BE2C (cell line): ENCODE results near the gene SF3B1.

Source experiments
- DNase-seq: peaks from one replicate; pipeline ENCODE4 v3.0.0-alpha.2; 2020
- H3K27me3 ChIP-seq: fragments of 250-450 bp; sonication (Bioruptor Pico); 2 replicates; pipeline ENCODE4 v1.5.1; 2020; ENCODE audit warnings: mild to moderate bottlenecking
- H3K36me3 ChIP-seq: fragments of 250-450 bp; sonication (Bioruptor Pico); 2 replicates; pipeline ENCODE4 v1.5.1; 2020; ENCODE audit warnings: mild to moderate bottlenecking
- H3K4me1 ChIP-seq: fragments of 250-450 bp; sonication (Bioruptor Pico); 2 replicates; pipeline ENCODE4 v1.5.1; 2020
- H3K4me3 ChIP-seq: 2 replicates; pipeline ENCODE4 v1.5.1; 2011; ENCODE audit warnings: low read depth, low read length
- H3K9me3 ChIP-seq: fragments of 250-450 bp; sonication (Bioruptor Pico); 2 replicates; pipeline ENCODE4 v1.5.1; 2020
- CTCF ChIP-seq: IDR thresholded peaks from 2 replicates; pipeline ENCODE4 v1.5.1; 2012; ENCODE audit warnings: mild to moderate bottlenecking, low read depth, low read length

The SF3B1 gene

GRCh38 chr2:197425550-197425949, 9.3 kb downstream of the SF3B1 start:
- no peak overlapping the region for H3K4me3 ChIP-seq
- no peaks in the 10 kb centered on the region for H3K27me3 ChIP-seq
- H3K36me3 ChIP-seq: peaks cover 39% of the 10 kb centered on the region
- no peaks in the 10 kb centered on the region for H3K4me1 ChIP-seq
- no peaks in the 10 kb centered on the region; the same call in 1 of the 2 replicates for H3K9me3 ChIP-seq
- no peak for TF ChIP-seq CTCF
- DNase-seq: no peak

- H3K4me3 ChIP-seq: no peak overlapping the region
- no peak for DNase-seq
- H3K36me3 ChIP-seq: peaks cover 49% of the 10 kb centered on the region
- H3K4me1 ChIP-seq: no peaks in the 10 kb centered on the region
- TF ChIP-seq CTCF: no peak
- no peaks in the 10 kb centered on the region for H3K27me3 ChIP-seq
- H3K9me3 ChIP-seq: no peaks in the 10 kb centered on the region; the same call in 1 of the 2 replicates
These were observed 11.5 kb downstream of the SF3B1 start for GRCh38 chr2:197423307-197423706.

- DNase-seq: no peak
- TF ChIP-seq CTCF: no peak
- Histone ChIP-seq H3K36me3 (peaks cover 84% of the 10 kb centered on the region), H3K27me3 (no peaks in the 10 kb centered on the region), H3K9me3 (no peaks in the 10 kb centered on the region), H3K4me1 (no peaks in the 10 kb centered on the region), H3K4me3 (no peak overlapping the region)
These were observed 15.4 kb downstream of the SF3B1 start for GRCh38 chr2:197419438-197419837.

GRCh38 chr2:197416268-197416667, 18.6 kb downstream of the SF3B1 start:
- no peak for DNase-seq
- TF ChIP-seq CTCF: no peak
- Histone ChIP-seq H3K4me3 (no peak overlapping the region), H3K36me3 (peaks cover 95% of the 10 kb centered on the region), H3K4me1 (no peaks in the 10 kb centered on the region), H3K27me3 (no peaks in the 10 kb centered on the region), H3K9me3 (no peaks in the 10 kb centered on the region)

GRCh38 chr2:197414515-197414914, 20.3 kb downstream of the SF3B1 start:
- Histone ChIP-seq H3K4me1 (no peaks in the 10 kb centered on the region), H3K4me3 (no peak overlapping the region), H3K27me3 (no peaks in the 10 kb centered on the region), H3K9me3 (no peaks in the 10 kb centered on the region), H3K36me3 (peaks cover 95% of the 10 kb centered on the region)
- TF ChIP-seq CTCF: no peak
- no peak for DNase-seq

GRCh38 chr2:197414039-197414438, 20.8 kb downstream of the SF3B1 start:
- H3K36me3 ChIP-seq: peaks cover 95% of the 10 kb centered on the region
- no peaks in the 10 kb centered on the region for H3K9me3 ChIP-seq
- DNase-seq: no peak
- no peaks in the 10 kb centered on the region for H3K4me1 ChIP-seq
- no peak overlapping the region for H3K4me3 ChIP-seq
- no peak for TF ChIP-seq CTCF
- no peaks in the 10 kb centered on the region for H3K27me3 ChIP-seq
